HuH-7 (cell line): ENCODE data around the gene GPX7.

ENCODE experiments used
- DNase-seq: peaks from one replicate; pipeline ENCODE4 v3.0.0; 2011; ENCODE audit warnings: low spot score

The GPX7 gene

DNA sequence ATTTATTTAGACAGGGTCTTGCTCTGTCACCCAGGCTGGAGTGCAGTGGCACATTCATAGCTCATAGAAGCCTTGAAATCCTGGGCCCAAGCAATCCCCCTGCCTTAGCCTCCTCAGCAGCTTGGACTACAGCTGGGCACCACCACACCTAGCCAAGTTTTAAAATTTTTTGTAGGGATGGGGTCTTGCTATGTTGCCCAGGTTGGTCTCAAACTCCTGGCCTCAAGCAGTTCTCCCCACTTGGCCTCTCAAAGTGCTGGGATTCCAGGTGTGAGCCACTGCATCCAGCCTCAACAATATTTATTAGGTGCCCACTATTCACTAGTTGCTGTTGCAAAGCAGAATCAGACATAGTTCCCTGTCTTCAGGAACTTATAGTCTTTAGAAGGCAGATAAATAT, 14.1 kb upstream of the GPX7 start:
- no peak for DNase-seq

DNA sequence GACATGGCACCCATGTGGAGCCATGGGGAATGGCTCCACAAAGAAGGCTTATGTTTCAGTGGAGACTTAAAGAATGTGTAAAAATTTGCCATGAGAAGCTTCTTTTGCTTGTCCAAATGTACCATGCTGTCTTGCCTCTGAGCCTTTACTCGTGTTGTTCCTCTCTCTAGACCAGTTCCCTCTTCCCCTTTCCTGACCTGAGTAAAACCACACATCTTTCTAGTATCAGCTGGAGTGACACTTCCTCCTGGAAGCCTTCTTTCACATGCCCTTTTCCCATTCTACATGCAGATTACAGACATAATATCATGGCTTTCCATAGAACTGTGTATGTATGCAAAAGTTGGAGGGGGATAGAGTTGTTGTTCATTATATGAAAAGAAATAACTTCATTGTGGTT, 13.6 kb upstream of the GPX7 start:
- DNase-seq: no peak

DNA sequence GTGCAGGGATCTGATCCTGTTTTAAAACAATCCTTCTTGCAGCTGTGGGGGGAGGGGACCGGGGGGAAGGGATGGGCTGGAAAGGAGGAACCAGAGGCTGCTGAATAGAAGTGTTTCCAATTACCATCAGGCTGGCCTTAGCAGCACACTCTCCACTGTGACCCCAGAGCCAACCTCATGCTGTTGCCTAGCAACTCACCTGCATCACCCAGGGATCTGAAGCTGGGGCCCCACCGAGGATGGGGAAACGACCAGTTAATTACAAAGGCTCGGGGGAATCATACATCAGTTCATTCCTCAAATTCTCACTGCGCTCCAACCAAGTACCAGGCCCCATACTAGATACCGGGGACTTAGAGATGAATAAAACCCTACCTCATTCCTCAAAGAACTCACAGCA, 11.9 kb upstream of the GPX7 start:
- no peak for DNase-seq

DNA sequence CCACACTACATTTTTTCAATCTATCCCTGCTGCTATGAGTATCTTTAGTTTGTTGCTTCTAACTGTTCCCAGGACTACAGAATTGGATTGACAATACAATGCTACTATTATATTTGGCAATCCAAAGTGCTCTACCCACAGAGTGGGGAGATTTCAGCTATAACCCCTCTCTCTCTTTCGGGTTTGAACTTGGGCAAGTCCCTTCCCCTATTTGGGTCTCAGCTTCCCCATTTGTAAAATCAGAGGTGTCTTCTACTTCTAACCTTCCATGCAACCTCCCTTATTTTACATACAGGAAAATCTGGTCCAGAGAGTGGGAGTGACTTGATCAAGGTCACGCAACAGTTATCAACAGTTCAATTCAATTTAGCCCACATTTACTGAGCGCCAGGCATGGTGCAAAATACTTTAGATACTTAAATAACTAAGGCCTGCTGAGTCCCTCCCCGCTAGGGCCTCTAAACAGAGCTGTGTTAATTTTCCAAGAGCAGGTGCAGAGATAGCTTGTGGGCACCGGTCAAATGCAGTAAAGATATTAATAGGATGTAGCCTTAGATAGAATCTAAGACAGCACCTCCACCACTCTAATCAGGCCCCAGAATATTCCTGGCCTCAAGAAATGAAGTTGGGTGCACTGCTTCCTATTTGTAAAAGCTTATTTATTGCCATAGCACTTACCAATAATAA, 9.4 kb upstream of the GPX7 start:
- no peak for DNase-seq

DNA sequence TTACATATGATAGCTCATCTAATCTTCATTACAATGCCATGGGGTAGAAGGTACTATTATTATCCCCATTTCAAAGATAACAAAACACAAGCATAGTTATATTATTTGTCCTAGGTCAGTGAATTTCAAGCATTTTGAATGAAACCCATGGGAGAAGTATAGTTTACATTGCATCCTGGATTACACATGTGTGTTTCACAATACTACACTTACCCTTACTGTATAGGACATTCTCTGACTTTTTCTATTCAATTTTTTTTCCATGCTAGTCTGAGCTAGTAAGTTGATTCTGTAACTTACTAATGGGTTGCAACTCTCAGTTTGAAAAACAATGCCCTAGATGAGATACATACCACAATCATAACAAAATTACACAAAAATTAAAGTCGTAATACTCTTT, 8.7 kb upstream of the GPX7 start:
- no peak for DNase-seq

DNA sequence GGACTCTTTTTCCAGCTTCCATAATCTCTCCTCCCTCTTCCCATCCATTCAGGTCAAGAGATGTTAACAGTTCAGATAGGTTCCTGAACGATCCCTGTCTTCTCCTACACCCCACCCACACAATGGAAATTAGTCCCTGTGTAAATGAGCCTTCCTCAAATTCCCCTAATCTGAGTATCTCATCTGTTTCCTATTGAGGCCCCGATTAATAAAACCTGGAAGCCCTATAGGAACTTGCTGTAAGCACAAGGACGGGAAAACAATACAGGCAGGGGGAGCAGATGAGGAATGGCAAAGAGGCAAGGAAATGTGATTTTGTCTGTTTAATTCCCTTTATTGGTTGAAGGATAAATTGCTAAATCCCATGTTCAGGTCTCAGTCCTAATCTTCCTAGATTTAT, 7.1 kb upstream of the GPX7 start:
- DNase-seq: no peak

DNA sequence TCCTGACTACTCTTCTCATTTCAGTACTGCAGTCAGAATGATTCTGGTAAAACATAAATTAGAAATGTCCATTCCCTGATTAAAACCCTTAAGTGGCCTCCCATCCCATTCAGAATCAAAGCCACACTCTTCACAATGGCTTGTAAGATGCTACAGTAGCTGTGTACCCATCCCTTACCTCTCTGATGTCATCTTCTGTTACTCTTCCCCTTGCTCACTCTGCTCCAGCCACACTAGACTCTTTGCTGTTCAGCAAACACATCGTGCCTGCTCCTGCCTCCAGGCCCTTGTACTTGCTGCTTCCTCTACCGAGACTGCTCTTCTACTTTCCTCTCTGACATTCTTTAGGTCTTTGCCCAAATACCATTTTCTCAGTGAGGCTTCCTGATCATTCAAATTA, 4.3 kb upstream of the GPX7 start:
- DNase-seq: no peak

DNA sequence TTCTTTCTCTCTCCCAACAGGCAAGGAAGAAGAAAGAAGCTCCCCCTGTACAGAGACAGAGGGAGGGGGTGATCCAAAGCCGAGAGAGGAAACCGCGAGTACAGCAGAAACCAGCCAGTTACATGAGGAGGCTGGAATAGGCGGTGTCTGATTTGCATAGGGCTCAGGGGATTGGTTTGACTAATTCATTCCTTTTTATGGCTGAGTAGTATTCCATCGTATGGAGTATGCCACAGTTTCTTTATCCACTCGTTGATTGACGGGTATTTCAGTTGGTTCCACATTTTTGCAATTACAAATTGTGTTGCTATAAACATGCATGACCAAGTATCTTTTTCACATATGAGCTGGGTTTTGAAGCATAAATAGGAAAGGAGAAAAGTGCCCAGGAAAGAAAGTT, 3.4 kb upstream of the GPX7 start:
- no peak for DNase-seq

DNA sequence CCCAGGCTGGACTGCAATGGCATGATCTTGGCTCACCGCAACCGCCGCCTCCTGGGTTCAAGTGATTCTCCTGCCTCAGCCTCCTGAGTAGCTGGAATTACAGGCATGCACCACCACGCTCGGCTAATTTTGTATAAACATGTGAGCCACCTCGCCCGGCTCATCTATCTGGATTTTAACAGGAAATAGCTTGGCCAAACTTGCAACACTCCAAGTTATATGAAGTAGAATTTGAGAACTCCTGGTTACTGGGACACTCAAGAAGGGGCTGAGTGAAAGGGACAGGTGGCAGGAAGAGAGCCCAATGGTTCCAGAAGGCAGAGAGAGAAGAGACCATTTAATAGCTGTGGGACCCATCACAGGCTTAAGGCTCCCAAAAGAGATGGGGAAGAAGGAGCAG, 2.9 kb upstream of the GPX7 start:
- DNase-seq: no peak

DNA sequence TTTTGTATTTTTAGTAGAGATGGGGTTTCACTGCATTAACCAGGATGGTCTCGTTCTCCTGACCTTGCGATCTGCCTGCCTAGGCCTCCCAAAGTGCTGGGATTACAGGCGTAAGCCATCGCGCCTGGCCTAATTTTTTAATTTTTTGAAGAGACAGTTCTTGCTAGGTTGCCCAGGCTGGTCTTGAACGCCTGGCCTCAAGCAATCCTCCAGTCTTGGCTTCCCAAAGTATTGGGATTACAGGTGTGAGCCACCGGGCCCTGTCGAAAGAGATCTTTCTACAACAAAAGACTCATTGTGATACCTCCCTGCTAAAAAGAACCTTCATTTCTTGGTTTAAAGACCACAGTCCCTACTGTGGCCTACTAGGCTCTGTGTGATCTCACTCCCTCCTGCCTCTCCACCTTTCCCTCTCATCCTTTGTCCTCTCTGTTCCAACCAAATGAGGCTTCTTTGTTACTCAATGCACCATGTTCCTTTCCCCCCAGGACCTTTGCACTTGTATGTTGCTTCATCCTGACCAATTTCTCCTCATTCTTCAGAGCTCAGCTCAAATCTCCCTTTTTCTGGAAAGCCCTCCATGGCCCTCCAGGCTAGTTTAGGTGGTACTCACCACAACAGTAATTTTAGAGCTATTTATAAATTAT, 1.5 kb upstream of the GPX7 start:
- DNase-seq: no peak

DNA sequence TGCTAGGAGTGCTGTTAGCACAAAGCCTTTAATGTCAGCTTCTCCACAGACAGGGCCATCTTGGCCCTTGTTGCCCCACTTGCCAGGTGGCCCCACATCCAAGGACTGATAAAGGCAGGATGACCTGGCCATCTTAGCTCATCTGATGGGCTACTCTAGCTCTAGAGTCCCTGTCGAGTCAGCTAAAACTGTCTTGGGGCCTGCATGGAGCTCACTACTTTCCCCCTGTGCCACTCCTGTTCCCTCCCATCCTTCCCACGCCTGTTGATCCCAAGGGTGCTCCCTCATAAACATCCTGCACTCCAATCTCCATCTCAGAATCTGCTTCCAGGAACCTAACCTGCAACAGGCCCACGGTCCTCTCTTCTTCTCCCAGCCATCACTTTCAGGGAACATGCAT, 652 bp upstream of the GPX7 start:
- no peak for DNase-seq

DNA sequence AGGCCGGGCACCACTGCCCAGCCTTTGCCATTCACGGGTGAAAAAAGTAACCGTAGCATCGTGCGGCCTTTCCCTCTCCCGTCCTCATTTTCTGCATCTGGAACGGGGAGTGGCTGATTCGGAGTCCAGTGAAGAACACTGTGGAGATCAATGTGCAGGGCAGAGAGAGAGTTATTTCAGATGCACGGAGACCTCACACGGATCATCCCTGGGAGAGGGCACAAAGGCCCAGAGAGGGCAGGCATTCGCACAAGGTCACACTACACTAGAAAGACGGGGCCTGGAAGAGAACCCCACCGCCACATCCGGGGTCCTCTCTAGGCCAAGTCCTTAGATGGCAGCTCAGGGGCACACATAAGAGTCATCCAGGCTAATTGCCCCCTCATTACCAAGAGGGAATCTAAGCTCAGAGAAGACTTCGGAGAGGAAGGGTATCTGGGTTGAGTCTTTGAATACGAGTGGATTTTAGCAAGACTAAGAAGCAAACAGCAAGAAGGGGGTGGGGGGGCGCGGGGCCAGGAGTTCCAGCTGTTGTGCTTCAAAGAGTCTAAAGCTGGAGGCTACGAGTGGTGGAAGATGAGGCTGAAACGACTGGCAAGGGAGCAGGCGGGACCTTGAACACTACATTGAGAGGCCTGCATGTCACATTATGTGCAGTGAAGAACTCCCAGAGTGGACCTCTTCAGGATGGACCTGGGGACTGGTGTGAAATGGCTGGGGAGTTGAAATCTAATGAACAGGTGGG, 857 bp downstream of the GPX7 start:
- DNase-seq: no peak

DNA sequence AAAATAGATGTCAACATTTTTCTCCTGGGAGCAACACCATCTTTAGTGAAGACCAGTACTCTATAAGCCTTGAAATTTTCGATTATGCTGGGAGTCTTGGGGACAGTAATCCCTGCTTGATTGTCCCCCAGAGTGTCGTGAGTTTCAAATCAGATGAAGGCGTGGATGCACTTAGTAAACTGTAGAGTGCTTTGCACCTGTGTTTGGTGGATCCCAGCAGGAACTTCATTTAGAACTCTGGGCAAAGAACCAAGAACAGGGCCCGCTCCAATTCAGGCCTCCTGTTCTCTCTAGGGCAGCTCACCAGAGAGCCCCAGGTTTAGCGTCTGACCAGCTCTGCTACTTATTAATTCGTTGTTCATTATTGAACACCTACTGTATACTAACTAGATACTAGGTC, 1.5 kb downstream of the GPX7 start:
- no peak for DNase-seq

DNA sequence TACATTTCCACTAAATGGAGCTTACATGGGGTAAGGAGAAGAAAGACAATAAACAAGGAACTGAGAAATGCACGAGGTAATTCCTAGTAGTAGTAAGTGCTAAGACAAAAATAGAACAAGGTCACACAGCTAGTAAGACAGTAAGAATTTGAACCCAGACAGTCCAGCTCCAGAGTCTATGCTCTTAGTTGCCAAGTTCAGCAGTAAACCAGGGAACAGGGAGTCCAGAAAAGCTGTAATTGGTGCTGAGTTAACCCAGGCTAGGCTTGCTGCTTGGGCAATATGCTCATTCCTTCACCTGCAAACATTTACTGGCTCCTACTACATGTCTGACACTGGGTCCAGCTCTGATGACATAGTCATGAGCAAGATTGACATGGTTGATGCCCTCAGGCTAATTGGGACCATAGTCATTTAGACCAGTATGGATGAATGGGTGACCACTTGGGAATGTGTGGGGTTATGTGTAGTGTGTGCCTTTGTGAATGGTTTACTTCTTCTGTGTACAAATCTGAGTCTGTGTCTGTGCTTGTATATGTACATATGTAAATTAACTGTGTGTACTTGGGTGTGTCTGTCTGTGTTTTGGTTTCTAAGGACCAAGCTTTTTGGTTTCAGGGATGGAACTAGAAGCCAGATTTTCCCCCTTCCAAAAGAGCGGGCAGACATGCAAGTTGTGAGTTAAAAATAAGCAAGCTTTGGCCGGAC, 2.0 kb downstream of the GPX7 start:
- no peak for DNase-seq

DNA sequence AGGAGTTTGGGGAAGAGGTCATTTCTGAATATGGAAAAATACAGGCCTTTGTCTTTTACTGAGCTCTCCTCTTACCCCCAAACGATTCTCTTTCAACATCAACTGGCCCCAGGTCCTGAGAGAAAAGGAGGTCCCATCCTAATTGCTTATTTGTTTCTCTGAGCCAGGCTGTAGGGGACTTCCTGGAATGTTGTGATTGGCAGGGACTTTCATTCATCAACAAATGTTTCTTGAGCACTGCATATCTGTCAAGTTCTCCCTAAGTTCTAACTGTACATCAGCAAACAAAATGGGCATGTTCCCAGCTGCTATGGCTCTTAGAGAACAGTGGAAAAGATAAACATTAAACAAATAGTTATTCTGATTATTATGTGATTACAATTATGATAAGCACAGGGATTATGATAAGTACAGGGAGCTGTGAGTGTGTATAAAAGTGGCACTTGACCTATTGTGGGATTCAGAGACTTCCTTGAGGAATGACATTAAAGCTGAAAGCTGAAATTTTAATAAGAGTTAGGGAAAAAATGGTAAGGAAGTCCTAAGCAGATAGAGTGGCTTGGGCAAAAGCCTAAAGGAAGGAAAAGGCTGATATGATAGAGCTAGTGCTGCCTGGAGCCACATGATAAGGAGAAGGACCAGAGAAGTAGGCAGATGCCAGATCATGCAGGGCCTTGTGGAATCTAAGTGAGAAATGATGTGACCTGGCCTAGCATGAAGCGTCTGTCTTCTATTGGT, 11.6 kb downstream of the GPX7 start:
- no peak for DNase-seq

DNA sequence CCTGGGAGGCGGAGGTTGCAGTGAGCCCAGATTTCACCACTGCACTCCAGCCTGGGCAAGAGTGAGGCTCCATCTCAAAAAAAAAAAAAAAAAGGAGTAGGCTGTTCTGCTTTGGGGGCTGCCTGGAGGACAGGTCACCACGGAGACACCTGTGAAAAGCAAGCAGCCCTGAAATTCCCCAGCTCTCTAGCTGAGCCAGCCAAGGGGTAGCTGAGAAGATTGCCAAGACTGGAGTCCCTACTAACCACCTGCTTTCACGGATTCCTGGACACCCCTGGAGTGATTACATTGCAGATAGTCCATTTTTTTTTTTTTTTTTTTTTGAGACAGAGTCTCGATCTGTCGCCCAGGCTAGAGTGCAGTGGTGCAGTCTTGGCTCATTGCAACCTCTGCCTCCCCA, 12.5 kb downstream of the GPX7 start:
- DNase-seq: no peak

DNA sequence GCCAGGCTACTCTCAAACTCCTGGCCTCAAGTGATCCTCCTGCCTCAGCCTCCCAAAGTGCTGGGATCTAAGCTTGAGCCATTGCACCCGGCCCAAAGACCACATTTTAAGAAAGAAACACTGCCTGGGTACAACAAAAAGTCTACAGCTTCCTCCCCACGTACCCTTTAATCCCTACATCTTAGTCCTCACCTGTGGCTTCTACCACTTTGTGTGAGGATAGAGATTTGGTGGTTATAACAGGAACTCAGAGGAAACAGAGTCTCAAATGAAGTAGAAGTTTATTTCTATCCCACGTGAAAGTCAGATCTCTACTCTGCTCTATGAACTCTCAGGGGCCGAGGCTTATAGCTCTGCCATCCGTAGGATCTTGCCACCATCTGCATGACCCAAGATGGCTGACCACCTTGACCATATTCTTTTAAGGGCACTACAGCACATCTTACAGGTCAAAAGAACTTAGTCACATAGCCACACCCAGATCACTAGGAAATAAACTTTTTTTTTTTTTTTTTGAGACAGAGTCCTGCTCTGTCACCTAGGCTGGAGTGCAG, 13.4 kb downstream of the GPX7 start:
- no peak for DNase-seq

DNA sequence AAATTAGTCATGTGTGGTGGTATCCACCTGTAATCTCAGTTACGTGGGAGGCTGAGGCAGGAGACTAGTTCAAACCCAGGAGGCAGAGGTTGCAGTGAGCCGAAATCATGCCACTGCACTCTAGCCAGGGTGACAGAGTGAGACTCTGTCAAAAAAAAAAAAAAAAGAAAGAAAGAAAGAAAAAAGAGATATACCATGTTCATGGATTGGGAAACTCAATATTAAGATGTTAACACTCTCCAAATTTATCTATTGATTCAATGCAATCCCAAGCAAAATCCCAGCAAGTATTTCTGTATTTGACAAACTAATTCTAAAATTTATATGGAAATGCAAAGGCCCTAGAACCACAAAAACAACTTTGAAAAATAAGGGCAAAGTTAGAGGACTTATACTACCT, 19.8 kb downstream of the GPX7 start:
- no peak for DNase-seq

DNA sequence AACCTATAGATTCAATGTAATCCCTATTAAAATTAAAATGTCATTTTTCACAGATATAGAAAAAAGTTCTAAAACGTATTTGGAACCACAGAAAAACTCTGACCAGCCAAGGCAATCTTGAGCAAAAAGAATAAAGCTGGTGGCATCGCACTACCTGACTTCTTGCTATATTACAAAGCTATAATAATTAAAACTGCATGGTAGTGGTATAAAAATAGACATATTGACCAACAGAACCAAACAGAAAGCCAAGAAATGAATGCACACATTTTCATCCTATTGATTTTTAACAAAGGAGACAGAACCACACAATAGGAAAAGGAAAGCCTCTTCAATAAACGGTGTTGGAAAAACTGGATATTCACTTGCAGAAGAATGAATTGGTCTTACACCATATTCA, 21.6 kb downstream of the GPX7 start:
- no peak for DNase-seq

DNA sequence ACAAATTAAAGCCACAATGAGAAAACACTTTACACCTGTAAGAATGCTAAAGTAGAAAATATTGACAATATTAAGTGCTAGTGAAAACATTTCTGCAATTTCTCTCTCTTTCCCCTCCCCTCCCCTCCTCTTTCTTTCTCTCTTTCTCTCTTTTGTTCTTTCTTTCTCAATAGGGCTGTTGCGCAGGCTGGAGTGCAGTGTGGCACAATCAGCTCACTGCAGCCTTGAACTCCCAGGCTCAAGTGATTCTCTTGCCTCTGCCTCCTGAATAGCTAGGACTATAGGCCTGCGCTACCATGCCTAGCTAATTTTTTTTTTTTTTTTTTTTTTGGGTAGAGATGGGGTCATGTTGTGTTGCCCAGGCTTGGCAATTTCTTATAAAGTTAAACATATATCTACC, 24.9 kb downstream of the GPX7 start:
- DNase-seq: no peak

DNA sequence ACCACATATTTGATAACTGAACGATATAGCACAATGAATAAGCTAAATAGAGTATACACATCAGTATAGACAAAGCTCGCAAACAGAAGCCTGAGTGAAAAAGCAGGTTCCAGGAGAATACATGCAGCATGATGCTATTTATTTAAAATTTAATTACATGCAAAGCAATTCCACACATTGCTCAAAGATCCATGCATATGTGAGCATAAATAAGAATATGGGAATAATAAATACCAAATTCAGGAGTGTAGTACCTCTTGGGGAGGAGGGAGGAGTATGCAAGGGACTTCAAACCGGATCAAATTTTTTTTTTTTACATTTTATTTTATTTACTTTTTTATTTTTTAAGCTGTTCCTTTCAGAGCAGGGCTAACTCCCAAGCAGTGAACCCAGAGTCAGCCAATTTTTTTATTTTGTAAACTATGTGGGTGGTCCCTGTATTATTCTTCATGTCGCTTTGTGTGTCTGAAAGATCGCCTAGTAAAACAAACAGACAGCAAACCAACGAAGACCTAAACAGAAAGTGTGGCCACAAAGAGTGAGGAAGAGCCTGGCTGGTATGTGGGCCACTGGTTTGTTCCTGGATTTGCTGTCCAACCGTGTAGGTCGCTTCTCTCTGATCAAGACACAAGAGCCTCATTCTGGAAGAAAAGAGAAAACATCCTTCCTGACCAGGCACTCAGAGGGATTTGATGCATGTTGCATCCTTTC, 26.6 kb downstream of the GPX7 start:
- DNase-seq: no peak

DNA sequence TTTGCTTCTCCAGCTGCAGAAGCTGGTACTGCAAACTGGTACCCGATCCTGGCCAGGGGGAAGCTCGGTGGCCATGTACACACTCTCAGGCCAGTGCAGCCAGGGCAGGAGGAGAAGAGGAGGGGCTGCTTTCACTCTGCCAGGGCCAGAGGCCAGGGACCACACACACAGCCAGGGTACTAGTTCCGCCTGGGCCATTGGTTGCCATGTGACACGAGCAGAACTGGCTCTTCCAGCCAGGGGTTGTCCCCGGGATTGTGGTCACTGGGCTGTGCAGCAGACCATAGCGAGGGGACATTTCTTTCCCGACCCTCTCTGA, 27.1 kb downstream of the GPX7 start:
- DNase-seq: no peak
